ENCODE measurements around the gene XPC.

XPC gene

GRCh38 chr3:14188041-14188754 lies 9.8 kb upstream of the XPC start:
- H3K36me3 ChIP-seq (ENCODE audit: control insufficient read depth in 4 of 4, insufficient read depth in 4 of 4, low read length in 3 of 4) = peaks cover 16 to 42% (median 28%) of the 10 kb centered on the region in 4 experiments
- no peaks in the 10 kb centered on the region for H3K4me1 ChIP-seq (ENCODE audit: control extremely low read depth in 1 of 4, control insufficient read depth in 4 of 4, insufficient read depth in 4 of 4, low read length in 3 of 4)
- no peaks in the 10 kb centered on the region for H3K27me3 ChIP-seq (replicated peaks in 2 of 5; ENCODE audit: control insufficient read depth in 4 of 5, insufficient read depth in 5 of 5, low read length in 4 of 5)
- POLR2A ChIA-PET = no interaction called here
- no peaks in the 10 kb centered on the region for H3K9me3 ChIP-seq (ENCODE audit: control extremely low read depth in 1 of 5, control insufficient read depth in 4 of 5, insufficient read depth in 2 of 5, low read depth in 1 of 5, low read length in 4 of 5)
- no peak overlapping the region for H3K4me3 ChIP-seq (ENCODE audit: control insufficient read depth in 1 of 7, extremely low read depth in 1 of 7, insufficient read depth in 4 of 7, low read depth in 2 of 7, low read length in 6 of 7)
- CTCF ChIA-PET = interaction anchor here (2.0 kb wide), 1 partner anchor 15 kb away, joined by 9 read pairs; no protein-coding TSS in a partner anchor
- DNase-seq = no peak
- WGBS (ENCODE audit: insufficient coverage) = no CpG with 5 or more reads among the region's 4 CpGs
- H3K27ac ChIP-seq (ENCODE audit: insufficient read depth in 1 of 2, low read depth in 1 of 2, low read length in 2 of 2, poor library complexity in 1 of 2, severe bottlenecking in 2 of 2) = no peak overlapping the region

DNA sequence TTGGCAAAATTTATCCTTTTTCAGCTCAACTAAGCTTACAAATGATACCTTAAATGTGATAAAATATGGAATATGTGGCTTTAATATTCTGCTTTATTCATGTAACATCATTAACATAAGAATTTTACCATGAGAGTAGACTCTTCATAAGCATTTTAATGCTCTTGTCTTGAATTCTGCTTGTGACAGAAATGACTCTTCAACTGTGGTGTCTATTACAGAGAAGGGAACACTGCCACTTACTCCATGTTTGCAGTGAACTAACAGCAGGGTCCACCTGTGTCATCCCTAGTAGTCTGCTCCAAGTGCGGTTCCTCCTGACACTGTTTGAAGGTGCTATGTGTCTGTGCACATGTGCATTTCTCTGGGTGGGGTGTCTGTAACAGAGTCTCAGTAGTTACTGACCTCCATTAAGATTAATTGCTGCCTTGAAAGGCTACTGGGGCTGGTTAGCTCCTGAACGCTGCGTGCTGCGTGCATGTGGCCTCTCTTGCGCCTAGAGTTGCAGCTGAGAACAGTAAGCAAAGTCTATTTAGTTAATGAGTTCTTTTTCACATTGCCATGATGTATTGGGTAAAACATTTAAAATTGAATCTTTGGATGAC lies 8.6 kb upstream of the XPC start:
- 100% methylated on average over 2 of the region's 5 CpGs for WGBS (ENCODE audit: insufficient coverage)
- POLR2A ChIA-PET = no interaction called here

DNA sequence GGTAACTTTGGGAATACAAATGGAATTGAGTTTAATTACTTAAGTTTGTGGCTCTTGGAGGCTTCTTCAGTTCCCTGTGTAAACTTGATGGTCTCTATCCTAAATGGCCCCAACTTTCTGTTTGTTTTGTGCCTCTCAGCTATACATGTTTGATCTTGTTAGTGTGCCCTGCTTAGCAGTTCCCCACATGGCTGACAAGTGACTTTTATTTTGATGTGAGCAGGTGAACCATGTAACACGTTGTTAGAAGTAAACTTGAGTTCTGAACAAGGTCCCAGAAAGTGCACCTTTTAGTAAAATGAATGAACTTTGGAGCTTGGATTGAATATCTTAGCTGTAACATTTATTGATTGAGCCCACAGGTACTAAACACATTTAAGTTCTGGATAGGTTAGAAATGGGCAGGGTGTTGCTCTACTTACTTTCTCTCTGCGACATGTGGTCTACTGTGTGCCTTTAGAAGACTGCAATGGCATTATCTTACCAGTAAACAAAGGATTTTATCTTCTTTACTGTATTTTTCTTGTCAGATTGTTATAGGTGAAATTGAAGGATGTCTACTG lies 4.7 kb upstream of the XPC start:
- H3K4me1 ChIP-seq (ENCODE audit: control extremely low read depth in 1 of 4, control insufficient read depth in 4 of 4, insufficient read depth in 4 of 4, low read length in 3 of 4) = peaks cover 8 to 9% (median 9%) of the 10 kb centered on the region in 4 experiments
- ChIA-PET CTCF (interaction anchor here (1.2 to 1.4 kb wide), 2 partner anchors 20 to 278 kb away, joined by 3 to 4 read pairs; no protein-coding TSS in a partner anchor), POLR2A (interaction anchor here (0.5 kb wide), 1 partner anchor 38 kb away, joined by 5 read pairs; no protein-coding TSS in a partner anchor)
- H3K9me3 ChIP-seq (ENCODE audit: control extremely low read depth in 1 of 5, control insufficient read depth in 4 of 5, insufficient read depth in 2 of 5, low read depth in 1 of 5, low read length in 4 of 5) = no peaks in the 10 kb centered on the region
- no peak overlapping the region for H3K4me3 ChIP-seq (ENCODE audit: control insufficient read depth in 1 of 7, extremely low read depth in 1 of 7, insufficient read depth in 4 of 7, low read depth in 2 of 7, low read length in 6 of 7)
- H3K27me3 ChIP-seq (replicated peaks in 2 of 5; ENCODE audit: control insufficient read depth in 4 of 5, insufficient read depth in 5 of 5, low read length in 4 of 5) = no peaks in the 10 kb centered on the region
- DNase-seq = no peak
- H3K36me3 ChIP-seq (ENCODE audit: control insufficient read depth in 4 of 4, insufficient read depth in 4 of 4, low read length in 3 of 4) = peaks cover 17 to 56% (median 40%) of the 10 kb centered on the region in 4 experiments
- H3K27ac ChIP-seq (ENCODE audit: insufficient read depth in 1 of 2, low read depth in 1 of 2, low read length in 2 of 2, poor library complexity in 1 of 2, severe bottlenecking in 2 of 2) = peak overlapping the region in 1 of 2 experiments; percentile 12
- 82% methylated on average over 1 of the region's 2 CpGs for WGBS (ENCODE audit: insufficient coverage)

More for the DNA sequence above, 8.6 kb upstream of the XPC start:
- H3K27ac ChIP-seq (ENCODE audit: insufficient read depth in 1 of 2, low read depth in 1 of 2, low read length in 2 of 2, poor library complexity in 1 of 2, severe bottlenecking in 2 of 2) = no peak overlapping the region
- no peak for DNase-seq
- H3K9me3 ChIP-seq (ENCODE audit: control extremely low read depth in 1 of 5, control insufficient read depth in 4 of 5, insufficient read depth in 2 of 5, low read depth in 1 of 5, low read length in 4 of 5) = no peaks in the 10 kb centered on the region
- H3K36me3 ChIP-seq (ENCODE audit: control insufficient read depth in 4 of 4, insufficient read depth in 4 of 4, low read length in 3 of 4) = peaks cover 19 to 53% (median 36%) of the 10 kb centered on the region in 4 experiments
- no peak overlapping the region for H3K4me3 ChIP-seq (ENCODE audit: control insufficient read depth in 1 of 7, extremely low read depth in 1 of 7, insufficient read depth in 4 of 7, low read depth in 2 of 7, low read length in 6 of 7)
- H3K4me1 ChIP-seq (ENCODE audit: control extremely low read depth in 1 of 4, control insufficient read depth in 4 of 4, insufficient read depth in 4 of 4, low read length in 3 of 4) = no peaks in the 10 kb centered on the region
- no peaks in the 10 kb centered on the region for H3K27me3 ChIP-seq (replicated peaks in 2 of 5; ENCODE audit: control insufficient read depth in 4 of 5, insufficient read depth in 5 of 5, low read length in 4 of 5)
- CTCF ChIA-PET = interaction anchor here (1.6 kb wide), 1 partner anchor 17 kb away, joined by 6 read pairs; no protein-coding TSS in a partner anchor

DNA sequence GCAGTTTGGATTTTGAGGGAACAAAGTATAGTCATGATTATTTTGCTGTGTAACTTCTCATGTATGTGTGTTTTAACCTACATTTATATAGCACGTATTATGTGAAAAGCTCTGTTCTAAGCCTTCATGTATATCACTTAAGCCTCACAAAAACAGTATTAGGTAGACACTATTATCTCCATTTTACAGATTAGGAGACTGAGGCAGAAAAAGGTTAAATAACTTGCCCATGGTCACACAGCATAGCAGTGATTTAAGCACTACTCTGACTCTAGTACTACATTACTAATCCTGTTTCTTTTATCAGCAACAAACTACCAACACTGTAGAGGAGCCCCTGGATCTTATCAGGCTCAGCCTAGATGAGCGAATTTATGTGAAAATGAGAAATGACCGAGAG lies 2.9 kb upstream of the XPC start:
- Histone ChIP-seq H3K27me3 (replicated peaks in 2 of 5; ENCODE audit: control insufficient read depth in 4 of 5, insufficient read depth in 5 of 5, low read length in 4 of 5) (no peaks in the 10 kb centered on the region), H3K36me3 (ENCODE audit: control insufficient read depth in 4 of 4, insufficient read depth in 4 of 4, low read length in 3 of 4) (peaks cover 13 to 38% (median 30%) of the 10 kb centered on the region in 4 experiments), H3K9me3 (ENCODE audit: control extremely low read depth in 1 of 5, control insufficient read depth in 4 of 5, insufficient read depth in 2 of 5, low read depth in 1 of 5, low read length in 4 of 5) (no peaks in the 10 kb centered on the region), H3K4me1 (ENCODE audit: control extremely low read depth in 1 of 4, control insufficient read depth in 4 of 4, insufficient read depth in 4 of 4, low read length in 3 of 4) (peaks cover 13 to 23% (median 18%) of the 10 kb centered on the region in 4 experiments), H3K4me3 (ENCODE audit: control insufficient read depth in 1 of 7, extremely low read depth in 1 of 7, insufficient read depth in 4 of 7, low read depth in 2 of 7, low read length in 6 of 7) (no peak overlapping the region), H3K27ac (ENCODE audit: insufficient read depth in 1 of 2, low read depth in 1 of 2, low read length in 2 of 2, poor library complexity in 1 of 2, severe bottlenecking in 2 of 2) (no peak overlapping the region)
- ChIA-PET POLR2A (no interaction called here), CTCF (interaction anchor here (1.1 to 2.8 kb wide), 2 partner anchors 17 to 22 kb away, joined by 4 to 9 read pairs; no protein-coding TSS in a partner anchor)
- WGBS (ENCODE audit: insufficient coverage) = no CpG with 5 or more reads among the region's 3 CpGs
- no peak for DNase-seq

DNA sequence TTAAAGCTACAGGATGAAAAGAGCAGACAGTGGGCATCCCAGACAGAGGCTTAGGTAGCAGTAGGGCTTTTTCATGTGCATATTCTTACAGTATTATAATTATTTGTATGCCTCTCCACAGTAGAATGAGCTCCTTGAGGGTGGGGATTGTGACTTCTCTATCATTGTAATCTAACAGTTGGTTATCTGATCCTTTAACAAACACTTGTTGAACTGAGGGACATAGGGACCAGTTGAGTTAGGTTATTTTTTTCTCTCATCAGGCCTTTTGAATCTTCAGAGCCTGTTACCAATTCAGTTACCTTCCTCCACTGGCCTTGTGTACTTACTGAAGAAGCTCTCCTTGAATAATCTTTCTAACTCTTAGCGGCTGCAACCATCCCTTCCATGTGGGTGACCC lies 1.4 kb upstream of the XPC start:
- peaks cover 0 to 2% (median 0%) of the 10 kb centered on the region in 5 experiments for H3K27me3 ChIP-seq (replicated peaks in 2 of 5; ENCODE audit: control insufficient read depth in 4 of 5, insufficient read depth in 5 of 5, low read length in 4 of 5)
- POLR2A ChIA-PET = interaction anchor here (1.3 kb wide), 1 partner anchor 37 kb away, joined by 5 read pairs; no protein-coding TSS in a partner anchor
- peak overlapping the region in 3 of 7 experiments; percentile 83 to 98 (median 93) for H3K4me3 ChIP-seq (ENCODE audit: control insufficient read depth in 1 of 7, extremely low read depth in 1 of 7, insufficient read depth in 4 of 7, low read depth in 2 of 7, low read length in 6 of 7)
- peaks cover 16 to 38% (median 31%) of the 10 kb centered on the region in 4 experiments for H3K4me1 ChIP-seq (ENCODE audit: control extremely low read depth in 1 of 4, control insufficient read depth in 4 of 4, insufficient read depth in 4 of 4, low read length in 3 of 4)
- CTCF ChIA-PET = interaction anchor here (1.2 to 2.8 kb wide), 5 partner anchors 18 to 28 kb away, joined by 3 to 9 read pairs (median 6); no protein-coding TSS in a partner anchor
- no CpG with 5 or more reads among the region's 1 CpG for WGBS (ENCODE audit: insufficient coverage)
- DNase-seq = no peak
- peaks cover 9 to 28% (median 19%) of the 10 kb centered on the region in 4 experiments for H3K36me3 ChIP-seq (ENCODE audit: control insufficient read depth in 4 of 4, insufficient read depth in 4 of 4, low read length in 3 of 4)
- H3K9me3 ChIP-seq (ENCODE audit: control extremely low read depth in 1 of 5, control insufficient read depth in 4 of 5, insufficient read depth in 2 of 5, low read depth in 1 of 5, low read length in 4 of 5) = no peaks in the 10 kb centered on the region
- H3K27ac ChIP-seq (ENCODE audit: insufficient read depth in 1 of 2, low read depth in 1 of 2, low read length in 2 of 2, poor library complexity in 1 of 2, severe bottlenecking in 2 of 2) = peak overlapping the region in 1 of 2 experiments; percentile 98

GRCh38 chr3:14179114-14179465 lies 689 bp upstream of the XPC start:
- Histone ChIP-seq H3K9me3 (ENCODE audit: control extremely low read depth in 1 of 5, control insufficient read depth in 4 of 5, insufficient read depth in 2 of 5, low read depth in 1 of 5, low read length in 4 of 5) (no peaks in the 10 kb centered on the region), H3K4me1 (ENCODE audit: control extremely low read depth in 1 of 4, control insufficient read depth in 4 of 4, insufficient read depth in 4 of 4, low read length in 3 of 4) (peaks cover 16 to 39% (median 32%) of the 10 kb centered on the region in 4 experiments), H3K36me3 (ENCODE audit: control insufficient read depth in 4 of 4, insufficient read depth in 4 of 4, low read length in 3 of 4) (peaks cover 9 to 26% (median 17%) of the 10 kb centered on the region in 4 experiments), H3K27me3 (replicated peaks in 2 of 5; ENCODE audit: control insufficient read depth in 4 of 5, insufficient read depth in 5 of 5, low read length in 4 of 5) (peaks cover 0 to 3% (median 0%) of the 10 kb centered on the region in 5 experiments), H3K27ac (ENCODE audit: insufficient read depth in 1 of 2, low read depth in 1 of 2, low read length in 2 of 2, poor library complexity in 1 of 2, severe bottlenecking in 2 of 2) (peak overlapping the region; percentile 96 to 98), H3K4me3 (ENCODE audit: control insufficient read depth in 1 of 7, extremely low read depth in 1 of 7, insufficient read depth in 4 of 7, low read depth in 2 of 7, low read length in 6 of 7) (peak overlapping the region in 6 of 7 experiments; percentile 83 to 98 (median 94))
- DNase-seq = peak in 1 of 3 donors; percentile 20
- ChIA-PET POLR2A (interaction anchor here (0.7 to 1.6 kb wide), 5 partner anchors 22 to 284 kb away, joined by 3 to 8 read pairs (median 6); no protein-coding TSS in a partner anchor), CTCF (interaction anchor here (1.0 to 2.8 kb wide), 6 partner anchors 19 to 54 kb away, joined by 4 to 9 read pairs (median 6); partner anchors contain the start of genes CHCHD4 and TMEM43)
- WGBS (ENCODE audit: insufficient coverage) = no CpG with 5 or more reads among the region's 3 CpGs
